ENCODE measurements around the gene ARPC3. TPM values are rescaled to one million over a fixed set of nuclear protein-coding genes. Genes with fewer than 3 reads are reported as not detected.
"Not testable (repeated sequence)": the region's sequence is repeated elsewhere in the genome, so short reads cannot be mapped to it uniquely, and the experiment has no call there.

ARPC3 gene
- total and polyA plus RNA-seq, 10 of the 15 experiments (the other 5 are each of a cell fraction or from before 2014, with no cell fraction given): 81.6 to 890 (median 564) TPM

DNA sequence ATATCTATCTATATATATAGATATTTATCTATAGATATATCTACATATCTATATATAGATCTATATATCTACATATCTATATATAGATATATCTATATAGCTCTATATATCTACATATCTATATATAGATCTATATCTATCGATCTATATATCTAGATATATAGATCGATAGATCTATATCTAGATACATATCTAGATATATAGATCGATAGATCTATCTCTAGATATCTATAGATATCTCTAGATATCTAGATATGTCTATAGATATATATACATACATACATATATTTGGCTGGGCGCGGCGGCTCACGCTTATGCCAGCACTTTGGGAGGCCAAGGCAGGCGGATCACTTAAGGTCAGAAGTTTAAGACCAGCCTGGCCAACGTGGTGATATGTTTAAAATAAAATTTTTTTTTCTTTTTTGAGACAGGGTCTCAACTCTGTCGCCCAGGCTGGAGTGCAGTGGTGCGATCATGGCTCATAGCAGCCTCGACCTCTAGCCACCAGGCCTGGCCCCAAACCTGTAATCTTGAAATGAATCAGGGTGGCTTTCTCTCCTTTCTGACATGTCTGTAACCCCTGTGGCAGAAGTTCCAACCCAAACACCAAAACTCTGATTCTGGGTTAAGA is 18.1 kb downstream of the ARPC3 start:
- RAD21 ChIA-PET (ENCODE audit: unreplicated experiment): interaction anchor here (0.7 to 2.1 kb wide), 42 partner anchors 12 to 578 kb away, joined by 3 to 34 read pairs (median 4); partner anchors contain the start of genes ARPC3, ATP2A2, FAM216A and GPN3
- POLR2A ChIA-PET: interaction anchor here (0.6 to 1.3 kb wide), 8 partner anchors 18 to 738 kb away, joined by 3 to 8 read pairs (median 4); partner anchors contain the start of genes ARPC3, RAD9B and VPS29
- no peak for DNase-seq (ENCODE audit: low read depth, low spot score)
- peak; percentile 31; the same call in 1 of the 2 replicates for TF ChIP-seq RUNX3 (IDR thresholded peaks at IDR 0.05; ENCODE audit: low read length)
- TF ChIP-seq NR2F1 (conservative IDR thresholded peaks at IDR 0.05): 0 out of 2 replicates have a peak, but pooled peaks have one; percentile 26
- TF ChIP-seq, protein P1, sequence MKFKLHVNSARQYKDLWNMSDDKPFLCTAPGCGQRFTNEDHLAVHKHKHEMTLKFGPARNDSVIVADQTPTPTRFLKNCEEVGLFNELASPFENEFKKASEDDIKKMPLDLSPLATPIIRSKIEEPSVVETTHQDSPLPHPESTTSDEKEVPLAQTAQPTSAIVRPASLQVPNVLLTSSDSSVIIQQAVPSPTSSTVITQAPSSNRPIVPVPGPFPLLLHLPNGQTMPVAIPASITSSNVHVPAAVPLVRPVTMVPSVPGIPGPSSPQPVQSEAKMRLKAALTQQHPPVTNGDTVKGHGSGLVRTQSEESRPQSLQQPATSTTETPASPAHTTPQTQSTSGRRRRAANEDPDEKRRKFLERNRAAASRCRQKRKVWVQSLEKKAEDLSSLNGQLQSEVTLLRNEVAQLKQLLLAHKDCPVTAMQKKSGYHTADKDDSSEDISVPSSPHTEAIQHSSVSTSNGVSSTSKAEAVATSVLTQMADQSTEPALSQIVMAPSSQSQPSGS (IDR thresholded peaks at IDR 0.05; ENCODE audit: low read length): no peak
- TF ChIP-seq JUNB (IDR thresholded peaks at IDR 0.05): peak; percentile 53; the same call in 1 of the 2 replicates
- no peak overlapping the region for H3K4me2 ChIP-seq (ENCODE audit: control insufficient read depth, insufficient read depth)
- intact Hi-C loops (cut with micrococcal nuclease; ENCODE audit: unreplicated experiment) (loop anchor here (1.0 kb wide), 2 partner anchors 77 to 332 kb away; no protein-coding TSS in a partner anchor), in situ Hi-C loops (cut with MboI) (loop anchor here (5.0 kb wide), 1 partner anchor 330 kb away; no protein-coding TSS in a partner anchor)
- peak; percentile 27 for FAIRE-seq
- SMC1A ChIA-PET (ENCODE audit: uncharacterized antibody, unreplicated experiment): interaction anchor here (0.6 to 2.6 kb wide), 38 partner anchors 9 to 395 kb away, joined by 3 to 28 read pairs (median 4); partner anchors contain the start of gene ARPC3
- H3K36me3 ChIP-seq (ENCODE audit: control insufficient read depth in 2 of 2, insufficient read depth in 2 of 2, low read length in 1 of 2): peaks cover 0 to 9% of the 10 kb centered on the region in 2 experiments; a peak in 1 of 4 replicates
- H3K9me3 ChIP-seq (replicated peaks; ENCODE audit: control insufficient read depth, insufficient read depth, low read length): no peaks in the 10 kb centered on the region
- no peak overlapping the region for H3K9ac ChIP-seq (ENCODE audit: control insufficient read depth, insufficient read depth, low read length)
- no TSS peak for BruUV-seq (replicated peaks)
- H3K79me2 ChIP-seq (ENCODE audit: control insufficient read depth, insufficient read depth, low read length): no peaks in the 10 kb centered on the region
- H4K20me1 ChIP-seq (ENCODE audit: control insufficient read depth, insufficient read depth): no peaks in the 10 kb centered on the region
- WGBS (ENCODE audit: insufficient coverage, insufficient replicate concordance, low lambda C conversion rate, missing lambda C conversion rate): 42% methylated on average over 12 of the region's 12 CpGs
- H3K4me3 ChIP-seq: no peak overlapping the region
- peak overlapping the region; percentile 60 for H2AFZ ChIP-seq (ENCODE audit: control insufficient read depth, low read depth, low read length)
- H3K27me3 ChIP-seq (replicated peaks in 1 of 2; ENCODE audit: control insufficient read depth in 2 of 2, insufficient read depth in 2 of 2, low read length in 1 of 2): no peaks in the 10 kb centered on the region
- H3K4me1 ChIP-seq (ENCODE audit: control insufficient read depth, insufficient read depth, low read length): peaks cover 5% of the 10 kb centered on the region
- no peak overlapping the region for H3K27ac ChIP-seq (ENCODE audit: control insufficient read depth, insufficient read depth)
- peak; percentile 38; the same call in 1 of the 3 replicates for ATAC-seq
- CTCF ChIA-PET: interaction anchor here (0.6 to 2.4 kb wide), 57 partner anchors 8 to 579 kb away, joined by 3 to 59 read pairs (median 5); partner anchors contain the start of genes ANAPC7, ARPC3, ATP2A2 and FAM216A

DNA sequence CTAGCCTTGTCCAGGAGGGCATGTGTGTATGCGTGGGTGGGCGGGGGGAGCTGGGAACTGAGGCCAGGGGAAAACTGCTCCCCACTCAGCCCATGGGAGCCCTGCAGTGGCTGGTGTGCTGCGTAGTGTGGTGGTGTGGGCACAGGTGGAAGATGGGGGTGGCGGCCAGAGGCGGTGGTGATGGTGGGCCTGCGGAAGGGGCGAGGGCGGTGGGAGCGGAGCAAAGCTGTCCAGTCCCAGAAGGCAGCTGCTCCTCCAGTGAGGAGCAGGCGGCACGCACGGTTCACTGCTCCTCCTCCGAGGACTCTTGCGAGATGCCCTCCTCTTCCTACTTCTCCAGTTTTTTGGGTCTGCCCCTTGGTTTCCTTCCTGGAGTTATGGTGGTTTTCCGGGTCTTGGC is 20.5 kb downstream of the ARPC3 start:
- H3K4me1 ChIP-seq (ENCODE audit: control insufficient read depth, insufficient read depth, low read length); H3K4me2 ChIP-seq (ENCODE audit: control insufficient read depth, insufficient read depth); BruUV-seq (replicated peaks); DNase-seq (ENCODE audit: low read depth, low spot score); H2AFZ ChIP-seq (ENCODE audit: control insufficient read depth, low read depth, low read length); CTCF ChIA-PET; H4K20me1 ChIP-seq (ENCODE audit: control insufficient read depth, insufficient read depth); H3K27me3 ChIP-seq (replicated peaks in 1 of 2; ENCODE audit: control insufficient read depth in 2 of 2, insufficient read depth in 2 of 2, low read length in 1 of 2); H3K4me3 ChIP-seq; H3K9me3 ChIP-seq (replicated peaks; ENCODE audit: control insufficient read depth, insufficient read depth, low read length); RAD21 ChIA-PET (ENCODE audit: unreplicated experiment); H3K79me2 ChIP-seq (ENCODE audit: control insufficient read depth, insufficient read depth, low read length); H3K36me3 ChIP-seq (ENCODE audit: control insufficient read depth in 2 of 2, insufficient read depth in 2 of 2, low read length in 1 of 2); intact Hi-C loops (cut with micrococcal nuclease; ENCODE audit: unreplicated experiment); H3K9ac ChIP-seq (ENCODE audit: control insufficient read depth, insufficient read depth, low read length); ATAC-seq; FAIRE-seq; H3K27ac ChIP-seq (ENCODE audit: control insufficient read depth, insufficient read depth): not testable (repeated sequence)
- WGBS (ENCODE audit: insufficient coverage, insufficient replicate concordance, low lambda C conversion rate, missing lambda C conversion rate): 68% methylated on average over 14 of the region's 15 CpGs
- in situ Hi-C loops (cut with MboI): loop anchor here (5.0 kb wide), 1 partner anchor 327 kb away; no protein-coding TSS in a partner anchor
- SMC1A ChIA-PET (ENCODE audit: uncharacterized antibody, unreplicated experiment): interaction anchor here (1.7 kb wide), 1 partner anchor 62 kb away, joined by 3 read pairs; no protein-coding TSS in a partner anchor
- POLR2A ChIA-PET: interaction anchor here (0.7 kb wide), 1 partner anchor 42 kb away, joined by 4 read pairs; no protein-coding TSS in a partner anchor

All from GM12878 (cell line).